ENCODE data around the gene NECAB2. TPM values are rescaled to one million over a fixed set of nuclear protein-coding genes. Genes with fewer than 3 reads are reported as not detected.

Gene NECAB2
- total and polyA plus RNA-seq, 2 of the 8 experiments (the other 6 are each of a cell fraction or from before 2014, with no cell fraction given) = 3.6 to 4.2 TPM

GRCh38 chr16:84038469-84038868, 70.4 kb downstream of the NECAB2 start (continued):
- TF ChIP-seq CHD7 (IDR thresholded peaks at IDR 0.05; ENCODE audit: insufficient replicate concordance, low read length) = no peak
- TF ChIP-seq HDAC2 (IDR thresholded peaks at IDR 0.05; ENCODE audit: borderline replicate concordance in 1 of 2, low read depth in 2 of 2, low read length in 2 of 2) = no peak
- TF ChIP-seq GTF2F1 (IDR thresholded peaks at IDR 0.05; ENCODE audit: borderline replicate concordance, low read depth, low read length) = no peak
- TF ChIP-seq POU5F1 (IDR thresholded peaks at IDR 0.05; ENCODE audit: low read depth, low read length) = no peak
- TF ChIP-seq EZH2 (IDR thresholded peaks at IDR 0.05; ENCODE audit: low read depth, low read length, severe bottlenecking) = no peak
- TF ChIP-seq ATF3 (IDR thresholded peaks at IDR 0.05; ENCODE audit: insufficient read depth, low read depth, low read length) = no peak
- no peak for TF ChIP-seq MAFK (IDR thresholded peaks at IDR 0.05; ENCODE audit: low read depth, low read length)
- no peak for TF ChIP-seq SP2 (IDR thresholded peaks at IDR 0.05; ENCODE audit: low read length)
- no peak for TF ChIP-seq TAF7 (optimal IDR thresholded peaks at IDR 0.05; ENCODE audit: borderline replicate concordance, low read depth, low read length)
